Measurements from ENCODE around the gene THSD4.

Gene THSD4

DNA sequence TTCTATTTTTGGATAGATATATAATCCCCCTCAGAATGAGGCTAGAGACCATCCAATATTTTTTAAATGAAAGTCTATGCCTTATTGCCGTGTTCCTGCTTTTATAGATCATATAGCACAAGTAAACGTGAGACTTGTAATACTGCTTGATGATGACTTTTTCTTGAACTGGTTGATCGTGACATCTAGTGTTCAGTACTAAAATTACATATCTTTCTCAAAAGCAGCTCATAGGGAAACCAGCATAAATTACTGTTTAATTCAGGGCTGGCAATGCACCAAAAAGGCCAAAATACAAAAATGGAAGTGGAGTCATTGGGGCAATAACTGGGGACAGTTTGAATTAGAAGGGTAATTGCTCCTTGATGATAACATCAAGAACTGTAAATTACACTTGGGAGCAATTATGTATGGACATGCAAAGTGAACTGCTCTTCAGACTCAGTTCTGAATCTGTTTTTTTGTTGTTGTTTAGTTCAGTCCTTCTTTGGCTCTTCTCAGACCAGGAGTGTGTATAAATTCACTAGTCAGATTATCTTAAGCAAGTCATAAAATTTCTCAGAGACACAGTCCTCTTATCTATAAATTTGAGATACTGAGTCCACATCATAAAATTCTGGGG lies 325.3 kb downstream of the THSD4 start:
- peak; percentile 69 for DNase-seq

DNA sequence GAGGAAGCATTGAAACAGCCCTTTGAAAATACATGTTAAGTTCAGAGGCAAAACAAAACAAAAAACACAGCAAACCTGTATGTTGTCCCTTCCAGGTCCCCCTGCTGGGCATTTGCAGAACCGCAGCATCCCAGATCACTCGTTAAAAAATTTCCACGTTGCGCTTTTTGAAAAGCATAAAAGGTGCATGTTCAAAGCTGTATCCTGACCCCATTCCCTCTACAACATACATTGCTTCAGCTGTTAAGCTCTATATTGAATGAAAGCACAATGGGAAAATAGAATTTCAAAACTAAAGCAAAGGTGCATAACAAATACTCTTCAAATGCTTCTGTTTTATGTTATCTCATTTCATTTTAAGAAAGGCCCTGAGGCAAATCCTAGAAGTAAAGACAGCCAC lies 328.3 kb downstream of the THSD4 start:
- peak; percentile 49 for DNase-seq

DNA sequence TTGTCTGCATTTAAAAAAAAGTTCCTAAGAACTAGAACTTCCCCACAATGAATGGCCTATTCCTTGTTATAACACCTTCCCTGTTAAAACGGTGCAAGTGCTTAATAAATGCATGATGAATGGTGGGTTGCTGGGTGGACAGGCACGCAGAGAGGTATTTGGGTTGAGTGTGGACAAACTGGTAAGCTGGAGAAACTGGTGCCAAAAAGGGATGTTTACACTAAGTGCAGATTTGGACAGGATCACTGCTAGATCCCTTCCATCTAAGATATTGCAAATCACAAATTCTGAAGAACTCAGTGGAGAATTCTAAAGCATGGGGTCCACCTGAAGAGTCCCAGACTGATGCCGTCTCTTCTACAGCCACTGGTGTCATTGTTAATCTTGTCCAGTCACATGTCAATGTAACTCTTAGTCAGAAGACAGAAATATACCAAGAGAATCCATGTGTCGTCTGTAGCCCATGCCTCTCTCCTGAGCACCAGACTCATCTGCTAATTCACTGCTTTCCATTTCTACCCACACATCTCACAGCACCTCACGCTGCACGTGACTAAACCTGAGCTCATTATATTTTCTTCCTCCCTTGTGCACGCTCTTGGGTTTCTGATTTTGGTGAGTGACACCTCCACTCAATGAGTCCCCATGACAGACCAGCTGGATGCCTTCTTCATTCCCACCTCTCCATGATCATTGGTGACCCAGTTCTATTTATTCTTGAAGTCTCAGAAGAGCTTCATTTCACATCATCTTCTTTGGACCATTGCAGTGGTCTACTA lies 328.9 kb downstream of the THSD4 start:
- no peak for DNase-seq

DNA sequence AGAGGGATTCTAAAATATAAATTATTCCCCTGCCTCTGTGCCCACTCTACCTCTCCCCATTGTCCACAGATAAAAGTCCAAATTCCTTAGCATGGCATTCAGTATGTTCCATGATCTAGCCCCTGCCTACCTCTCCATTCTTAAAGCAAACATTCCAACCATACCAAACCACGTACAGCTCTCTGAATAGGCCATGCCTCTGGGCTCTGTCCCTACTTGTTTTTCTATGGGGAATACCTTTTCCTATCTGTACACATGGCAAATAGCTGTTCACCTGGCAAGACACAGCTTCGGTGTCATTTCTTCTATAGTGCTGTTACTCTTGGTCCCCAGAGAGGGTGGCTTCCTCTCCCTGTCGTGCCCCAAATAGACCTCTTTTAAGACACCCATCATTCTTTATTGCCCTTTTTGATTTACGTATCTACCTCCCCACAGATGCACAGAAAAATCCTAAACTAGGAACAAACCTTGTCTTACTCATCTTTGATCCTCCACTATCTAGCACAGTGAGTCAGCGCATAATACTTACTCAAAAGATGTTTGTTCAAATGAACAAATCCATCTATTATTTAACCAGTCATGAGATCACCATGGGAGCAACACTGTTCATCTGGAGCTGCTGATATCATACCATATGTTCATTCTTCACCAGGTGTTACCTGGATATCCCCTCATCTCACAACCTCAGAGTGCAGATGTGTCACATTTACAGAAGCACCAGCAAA lies 329.8 kb downstream of the THSD4 start:
- DNase-seq = peak; percentile 61

GRCh38 chr15:71447328-71448250 lies 332.3 kb downstream of the THSD4 start:
- DNase-seq = peak; percentile 75

DNA sequence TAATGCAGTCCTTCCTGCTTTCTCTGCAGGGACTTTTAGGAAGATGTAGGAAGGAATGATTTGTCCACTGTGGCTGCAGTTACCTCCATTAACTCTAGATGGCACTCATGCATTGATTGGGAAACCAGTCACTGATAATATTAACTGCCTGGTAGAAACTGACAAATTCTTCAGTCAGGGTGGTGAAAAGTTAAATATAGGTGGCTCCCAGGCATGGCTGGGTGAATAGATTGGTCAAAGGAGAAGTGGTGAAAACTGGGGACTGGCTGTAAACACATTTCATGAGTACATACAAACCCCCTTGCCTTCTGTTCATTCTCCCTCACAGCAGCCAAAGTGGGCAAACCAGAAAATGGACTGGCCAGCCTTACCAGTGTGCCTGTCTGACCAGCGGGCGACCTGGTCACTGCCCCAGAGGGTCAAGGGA lies 333.4 kb downstream of the THSD4 start:
- DNase-seq = peak; percentile 72

- DNase-seq = no peak
Measured at GRCh38 chr15:71449363-71449762, 334.1 kb downstream of the THSD4 start.

DNA sequence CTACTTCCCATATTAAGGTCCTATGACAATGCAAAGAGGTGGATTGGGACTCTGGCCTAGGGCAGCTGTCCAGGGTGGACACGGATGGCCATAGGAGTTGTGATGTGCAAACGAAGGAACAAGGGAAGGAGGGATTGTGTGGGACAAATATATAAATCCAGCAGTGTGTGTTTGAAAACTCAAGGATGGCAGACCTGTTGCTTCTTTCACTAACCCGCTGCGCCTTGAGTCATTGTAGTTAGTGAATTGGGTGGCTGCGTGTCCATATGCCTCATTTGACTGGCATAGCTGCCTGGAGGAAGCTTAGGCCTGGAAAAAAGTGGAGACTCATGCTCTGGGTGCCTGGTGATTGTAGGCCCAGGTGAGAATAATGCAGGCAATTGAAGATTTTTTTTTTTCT lies 334.7 kb downstream of the THSD4 start:
- no peak for DNase-seq

- DNase-seq = no peak
Measured at GRCh38 chr15:71451130-71451529, 335.9 kb downstream of the THSD4 start.

DNA sequence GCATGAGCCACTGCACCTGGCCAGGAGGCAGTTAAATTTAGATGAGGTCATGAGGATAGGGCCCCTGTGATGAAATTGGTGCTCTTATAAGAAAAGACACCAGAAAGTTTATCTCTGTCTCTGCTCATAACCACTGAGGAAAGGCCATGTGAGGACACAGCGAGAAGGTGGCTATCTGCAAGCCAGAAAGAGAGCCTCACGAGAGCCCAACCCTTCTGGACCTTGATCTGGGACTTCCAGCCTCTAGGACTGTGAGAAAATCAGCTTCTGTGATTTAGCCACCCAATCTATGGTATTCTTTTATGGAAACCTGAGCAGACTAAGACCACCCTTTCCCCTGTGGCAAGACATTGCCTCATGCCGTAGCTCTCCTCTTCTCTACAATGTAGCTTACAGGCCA lies 337.6 kb downstream of the THSD4 start:
- no peak for DNase-seq

DNA sequence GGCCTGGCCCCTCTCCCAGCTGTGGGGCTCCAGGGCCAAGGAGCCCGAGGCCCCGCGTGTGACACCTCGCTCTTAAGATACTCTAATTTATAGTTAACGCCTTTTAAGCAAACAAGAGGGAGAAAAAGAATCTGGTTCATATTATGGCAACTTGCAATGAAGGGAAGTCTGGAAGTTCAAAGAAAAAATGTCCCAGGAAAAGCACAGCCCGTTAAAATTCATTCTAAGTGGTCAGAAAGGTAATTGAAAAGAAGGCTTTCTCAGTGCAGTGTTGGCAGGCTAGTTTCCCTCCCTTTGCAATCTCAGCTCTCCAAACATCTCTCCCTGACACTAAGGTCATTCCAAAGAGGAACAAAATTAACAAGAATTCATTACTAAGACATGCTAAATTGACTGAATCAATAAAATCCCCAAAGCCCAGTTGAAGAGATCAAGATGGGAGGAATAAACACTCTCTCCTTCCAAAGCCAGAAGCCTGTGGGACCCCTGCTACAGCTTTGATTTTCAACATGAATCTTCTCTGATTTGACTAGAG lies 339.3 kb downstream of the THSD4 start:
- no peak for DNase-seq

DNA sequence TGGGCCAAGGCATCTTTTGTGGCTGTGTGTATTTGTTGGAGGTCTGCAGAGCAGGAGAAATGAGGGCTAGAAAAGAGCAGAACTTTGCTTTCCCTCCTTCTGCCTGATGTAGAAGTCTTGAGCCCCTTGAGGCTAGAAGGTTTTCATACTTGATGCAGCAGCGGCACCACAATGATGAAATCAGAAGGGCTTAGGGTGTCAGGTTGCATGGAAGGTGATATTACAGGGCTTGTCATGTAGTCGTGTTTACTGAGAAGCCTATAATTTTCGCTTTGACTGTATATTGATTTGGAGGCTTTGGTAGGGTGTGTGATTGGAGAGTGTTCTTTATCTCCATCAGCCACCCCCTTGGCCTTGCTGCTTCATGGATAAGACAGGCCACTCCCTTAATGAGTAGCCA lies 339.8 kb downstream of the THSD4 start:
- no peak for DNase-seq

DNA sequence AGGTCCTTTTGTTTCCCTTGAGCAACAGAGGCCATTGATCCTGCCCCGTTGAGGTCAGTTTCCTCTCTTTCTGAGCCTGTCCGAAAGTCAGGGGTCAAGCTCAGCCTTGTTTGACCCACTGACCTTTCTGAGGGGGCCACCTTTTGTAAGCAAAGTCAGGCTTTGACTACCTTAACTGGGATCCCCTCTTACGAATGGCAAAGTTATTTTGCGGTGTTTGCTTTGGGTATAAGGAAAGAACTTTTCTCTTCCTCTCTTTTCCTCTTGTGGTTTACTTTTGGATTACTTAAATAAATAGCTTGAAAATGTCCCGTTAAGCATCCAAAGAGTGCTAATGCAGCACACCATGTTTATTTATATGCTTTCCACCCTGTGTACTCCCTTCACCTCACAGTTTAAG lies 340.6 kb downstream of the THSD4 start:
- DNase-seq = no peak

DNA sequence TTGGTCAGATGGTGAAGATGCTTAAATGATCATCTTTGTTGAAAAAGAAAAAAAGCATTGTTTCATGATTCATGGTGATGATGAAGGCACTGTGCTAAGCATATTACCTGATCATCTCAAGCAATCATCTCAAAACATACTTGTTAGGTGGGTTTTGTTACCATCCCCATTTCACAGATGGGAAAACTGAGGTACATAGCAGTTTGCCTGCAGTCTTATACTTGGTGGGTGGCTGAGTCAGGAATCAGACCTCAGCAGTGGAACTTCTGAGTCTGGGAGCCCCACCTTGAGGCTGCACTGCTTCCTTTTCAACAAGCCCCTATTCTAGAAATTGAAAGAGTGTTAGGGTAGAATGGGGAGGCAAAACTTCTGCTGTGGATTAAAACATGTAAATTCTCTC lies 341.1 kb downstream of the THSD4 start:
- no peak for DNase-seq

DNA sequence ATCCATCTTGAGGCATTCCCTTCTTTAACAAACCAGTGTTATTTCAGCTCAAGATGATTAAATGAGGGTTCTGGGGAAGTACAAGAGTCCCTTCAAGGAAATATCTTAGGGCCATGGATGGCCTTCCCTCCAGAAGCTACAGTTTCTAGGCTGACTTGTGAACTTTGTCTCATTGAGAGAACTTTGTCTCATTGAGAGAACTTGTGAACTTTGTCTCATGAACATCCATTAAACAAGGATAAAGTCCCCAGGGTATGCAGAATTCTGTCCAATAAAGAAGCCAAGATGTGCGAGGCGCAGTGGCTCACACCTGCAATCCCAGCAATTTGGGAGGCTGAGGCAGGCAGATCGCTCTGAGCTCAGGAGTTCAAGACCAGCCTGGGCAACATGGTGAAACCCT lies 341.5 kb downstream of the THSD4 start:
- no peak for DNase-seq

GRCh38 chr15:71458089-71458660 lies 342.9 kb downstream of the THSD4 start:
- no peak for DNase-seq

DNA sequence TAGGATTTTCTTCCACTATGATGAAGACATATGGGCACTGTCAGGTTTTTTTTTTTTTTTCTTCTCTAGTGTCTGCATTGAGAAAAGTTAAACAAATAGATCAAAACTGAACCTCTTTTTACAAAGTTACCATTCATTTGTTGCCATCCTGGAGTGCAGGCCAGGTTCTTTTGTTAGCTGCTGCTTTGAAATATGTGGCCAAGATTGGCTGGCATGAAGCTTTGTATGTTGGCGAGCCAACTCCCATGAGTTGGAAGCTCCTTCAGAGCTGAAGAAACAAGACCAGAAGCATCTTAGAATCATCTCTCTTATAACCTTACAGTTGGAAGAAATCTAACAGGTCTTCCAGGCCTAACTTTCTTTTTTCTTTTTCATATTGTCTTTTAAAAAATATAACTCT lies 346.5 kb downstream of the THSD4 start:
- DNase-seq = no peak

DNA sequence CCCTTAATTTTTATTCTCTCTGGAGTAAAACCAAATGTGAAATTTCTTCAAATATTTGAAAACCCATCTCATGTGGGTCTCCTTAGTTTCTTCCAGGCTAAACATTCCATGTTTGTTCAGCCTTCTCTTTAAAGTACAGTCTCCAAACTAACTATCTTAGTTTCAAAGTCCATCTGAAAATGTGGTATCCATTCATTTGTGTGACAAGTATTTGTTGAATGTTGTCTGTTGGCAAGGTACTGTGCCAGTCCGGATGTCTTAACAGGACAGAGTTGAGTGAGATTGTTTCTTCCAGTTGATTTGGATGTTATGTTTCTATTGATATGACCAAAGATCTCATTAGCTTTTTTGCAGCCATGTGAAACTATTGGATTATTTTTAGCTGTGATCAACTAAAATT lies 347.4 kb downstream of the THSD4 start:
- DNase-seq = no peak

DNA sequence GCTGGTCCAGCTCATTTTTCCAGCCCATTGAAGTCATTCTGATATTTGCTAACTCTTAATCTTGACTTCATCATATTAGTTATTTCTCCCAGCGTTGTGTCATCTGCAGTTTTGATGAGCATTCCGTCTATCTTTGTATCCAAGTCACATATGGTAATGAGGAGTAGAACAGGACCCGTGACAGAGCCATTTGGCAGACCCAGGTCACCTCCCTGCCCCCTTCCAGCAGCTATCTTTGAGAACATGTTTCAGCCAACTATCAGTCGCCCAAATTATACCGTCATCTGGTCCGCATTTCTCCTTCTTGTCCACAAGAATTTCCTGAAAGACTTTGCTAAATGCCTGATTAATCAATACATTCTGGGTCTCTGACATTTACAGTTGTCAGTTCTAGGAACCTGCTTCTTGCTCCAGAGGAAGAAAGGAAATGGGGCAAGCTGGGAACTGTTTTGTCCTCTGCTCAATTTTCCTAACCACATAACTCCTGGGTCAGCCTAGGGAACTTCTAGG lies 347.9 kb downstream of the THSD4 start:
- DNase-seq = no peak

DNA sequence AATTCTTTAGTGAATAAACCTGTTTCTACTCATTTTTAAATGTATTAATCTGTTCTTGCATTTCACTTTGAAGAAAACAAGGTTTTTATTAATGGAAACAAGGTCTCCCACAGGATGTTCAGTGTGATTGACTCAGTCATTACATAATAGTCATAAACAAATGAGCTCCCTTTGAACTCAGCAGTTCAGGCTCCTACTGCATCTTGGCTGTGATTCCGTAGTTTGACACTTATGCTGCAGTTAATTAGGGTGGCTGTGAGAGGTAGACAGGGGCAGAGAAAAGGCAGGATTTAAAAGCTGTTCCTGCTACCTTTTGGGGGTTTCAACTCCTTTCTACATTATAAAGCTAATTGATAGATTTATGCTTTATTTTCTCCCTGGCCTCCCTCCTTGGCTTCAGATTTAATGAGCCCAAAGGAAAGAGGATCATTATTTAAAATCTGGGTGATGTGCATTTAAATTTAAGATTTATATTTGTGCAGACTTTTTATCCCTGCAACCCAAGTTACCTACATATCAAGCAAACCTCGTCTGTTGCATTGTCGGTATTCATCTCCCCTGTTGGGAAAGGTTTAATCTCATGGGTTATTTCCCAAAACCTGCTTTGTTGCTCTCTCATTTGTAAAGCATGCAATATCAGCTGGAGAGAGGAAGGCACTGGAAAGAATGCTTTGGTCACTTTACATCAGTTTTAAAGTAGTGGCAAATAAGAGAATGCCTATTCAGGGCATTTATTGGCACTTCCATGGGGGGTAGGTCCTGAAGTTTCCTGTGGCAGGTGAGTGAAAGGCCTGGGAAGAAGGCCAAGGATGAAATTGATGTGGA lies 350.1 kb downstream of the THSD4 start:
- no peak for DNase-seq

GRCh38 chr15:71468715-71469114 lies 353.4 kb downstream of the THSD4 start:
- DNase-seq = no peak

All from EL (cell line).